ENCODE results near the gene IMP3. TPM values are rescaled to one million over a fixed set of nuclear protein-coding genes. Genes with fewer than 3 reads are reported as not detected.

Gene IMP3
- total RNA-seq, 4 donors from 2014 or later = 129 to 173 (median 140) TPM

- Histone ChIP-seq H3K4me3 (peak overlapping the region; percentile 12 to 97 (median 84)), H3K27ac (peak overlapping the region; percentile 47 to 99 (median 86)), H3K27me3 (no peaks in the 10 kb centered on the region), H3K4me1 (peaks cover 70 to 89% (median 74%) of the 10 kb centered on the region in 3 donors), H3K36me3 (peaks cover 0 to 43% (median 1%) of the 10 kb centered on the region in 3 donors), H3K9me3 (no peaks in the 10 kb centered on the region)
- no peak for DNase-seq
- 7 to 42% methylated on average over 2 of the region's 2 CpGs for WGBS, 2 donors
- intact Hi-C loops (cut with DNase I) = no loop called here
- TF ChIP-seq POLR2A (IDR thresholded peaks at IDR 0.05) (no peak), CTCF (IDR thresholded peaks at IDR 0.05) (no peak)
These were observed 12.0 kb upstream of the IMP3 start for GRCh38 chr15:75651810-75652543.

GRCh38 chr15:75650908-75651809 lies 11.1 kb upstream of the IMP3 start:
- 44 to 51% methylated on average over 5 to 6 of the region's 9 CpGs for WGBS, 2 donors
- DNase-seq = no peak
- H3K36me3 ChIP-seq = peaks cover 0 to 35% (median 0%) of the 10 kb centered on the region in 3 donors
- peaks cover 77 to 89% (median 79%) of the 10 kb centered on the region in 3 donors for H3K4me1 ChIP-seq
- intact Hi-C loops (cut with DNase I) = no loop called here
- H3K27me3 ChIP-seq = no peaks in the 10 kb centered on the region
- peak overlapping the region; percentile 12 to 97 (median 84) for H3K4me3 ChIP-seq
- TF ChIP-seq POLR2A (IDR thresholded peaks at IDR 0.05) (no peak), CTCF (IDR thresholded peaks at IDR 0.05) (no peak)
- H3K9me3 ChIP-seq = no peaks in the 10 kb centered on the region
- peak overlapping the region; percentile 47 to 99 (median 86) for H3K27ac ChIP-seq

GRCh38 chr15:75649848-75650247 lies 9.8 kb upstream of the IMP3 start:
- no peak for TF ChIP-seq POLR2A (IDR thresholded peaks at IDR 0.05)
- TF ChIP-seq CTCF (IDR thresholded peaks at IDR 0.05) = no peak
- H3K9me3 ChIP-seq = no peaks in the 10 kb centered on the region
- H3K27me3 ChIP-seq = no peaks in the 10 kb centered on the region
- H3K4me3 ChIP-seq = peak overlapping the region; percentile 12 to 97 (median 84)
- intact Hi-C loops (cut with DNase I) = no loop called here
- no peak for DNase-seq
- H3K27ac ChIP-seq = peak overlapping the region in 2 of 4 donors; percentile 96 to 99
- peaks cover 0 to 22% (median 0%) of the 10 kb centered on the region in 3 donors for H3K36me3 ChIP-seq
- H3K4me1 ChIP-seq = peaks cover 68 to 84% (median 74%) of the 10 kb centered on the region in 3 donors
- 92 to 94% methylated on average over 3 to 15 of the region's 18 CpGs for WGBS, 2 donors

GRCh38 chr15:75649045-75649761 lies 9.2 kb upstream of the IMP3 start:
- peaks cover 62 to 78% (median 67%) of the 10 kb centered on the region in 3 donors for H3K4me1 ChIP-seq

More at GRCh38 chr15:75649045-75649761, 9.2 kb upstream of the IMP3 start:
- TF ChIP-seq CTCF (IDR thresholded peaks at IDR 0.05) (no peak), POLR2A (IDR thresholded peaks at IDR 0.05) (no peak)
- WGBS, 2 donors = 72 to 74% methylated on average over 4 to 8 of the region's 19 CpGs
- H3K27ac ChIP-seq = peak overlapping the region; percentile 94 to 99 (median 97)
- no peaks in the 10 kb centered on the region for H3K27me3 ChIP-seq
- H3K4me3 ChIP-seq = peak overlapping the region; percentile 51 to 97 (median 84)
- intact Hi-C loops (cut with DNase I) = no loop called here
- H3K36me3 ChIP-seq = peaks cover 0 to 21% (median 0%) of the 10 kb centered on the region in 3 donors
- no peak for DNase-seq
- H3K9me3 ChIP-seq = no peaks in the 10 kb centered on the region

Data from esophagus squamous epithelium (tissue), 5 donors.